Ovary (tissue), 9 donors: ENCODE results near the gene PAFAH1B2. TPM values are rescaled to one million over a fixed set of nuclear protein-coding genes. Genes with fewer than 3 reads are reported as not detected.

Experiments used
- DNase-seq, 5 donors: peaks; one replicate each; pipeline ENCODE4 v3.0.0-alpha.2; 2019 to 2020
- H3K27ac ChIP-seq, 2 donors: fragments of 200-600 bp; one replicate each; pipeline versions ENCODE4 v1.5.1 to v1.8.0; 2019 to 2022
- H3K27me3 ChIP-seq: fragments of 200-600 bp; one replicate; pipeline ENCODE4 v1.8.0; 2022
- H3K36me3 ChIP-seq: fragments of 200-600 bp; sonication (generic); one replicate; pipeline ENCODE4 v1.5.1; 2019
- H3K4me1 ChIP-seq: one replicate; pipeline ENCODE4 v1.8.1; 2013; ENCODE audit warnings: mild to moderate bottlenecking, moderate library complexity; ENCODE audit not compliant: insufficient read depth
- H3K4me3 ChIP-seq: fragments of 200-600 bp; sonication (generic); one replicate; pipeline ENCODE4 v1.5.1; 2017
- H3K9me3 ChIP-seq, 2 donors: fragments of 200-600 bp in 1 of 2; sonication (generic) in 1 of 2; one replicate each; pipeline versions ENCODE4 v1.5.1 to v1.8.1; 2013 to 2019; ENCODE audit warnings: mild to moderate bottlenecking in 1 of 2, moderate library complexity in 1 of 2
- CTCF ChIP-seq, 3 donors: fragments of 450-650 bp in 2 of 3; fragments of 200-600 bp in 1 of 3; IDR thresholded peaks; one replicate each; pipeline versions ENCODE4 v1.5.1 to v1.8.0; 2016 to 2022; ENCODE audit warnings: antibody characterized with exemption in 3 of 3, mild to moderate bottlenecking in 1 of 3
- EP300 ChIP-seq: sonication (generic); formaldehyde crosslinking; IDR thresholded peaks from one replicate; pipeline ENCODE4 v1.6.1; 2017; ENCODE audit warnings: antibody characterized with exemption
- POLR2A ChIP-seq: fragments of 450-650 bp; IDR thresholded peaks from one replicate; pipeline ENCODE4 v1.6.1; 2017; ENCODE audit warnings: antibody characterized with exemption, mild to moderate bottlenecking, moderate library complexity
- WGBS, 3 donors: extraction: QIAGEN DNeasy Blood & Tissue Kit in 1 of 3; methylation state at CpG; one replicate each; pipeline versions ENCODE4 v1.1.5 to v1.1.7; 2013 to 2017; 5-methylcytosine and 5-hydroxymethylcytosine counted together
- intact Hi-C, 4 donors: fragments of 100-400 bp; cut with DNase I; formaldehyde crosslinking; loops; one replicate each; pipeline versions ENCODE4 v1.11.0 to v1.15.1; 2022 to 2023
- polyA plus RNA-seq, 2 donors: library from polyadenylated mRNA; stranded (reverse); fragments of 200-250 nt in 1 of 2; fragments of 350-450 nt in 1 of 2; fragmentation: Illumina TruSeq in 1 of 2; extraction: RNeasy Lipid Tissue Mini Kit (QIAGEN cat#74804) in 1 of 2; gene quantifications; one replicate each; pipeline ENCODE4 v1.2.3, GENCODE V29; 2013 to 2014
- total RNA-seq, 7 donors: library from RNA; depleted of rRNA in 2 of 7; stranded (reverse); fragments of >200 nt in 2 of 7; fragmentation: NEBNext Ultra II Directional in 3 of 7; extraction: Animal tissue kit (Norgen Biotek cat#: 25700) in 3 of 7; gene quantifications; one replicate each; pipeline versions ENCODE4 v1.1.0 to v1.2.4, GENCODE V29; 2016 to 2023
- donor health status: DM: no; HTN: no; CAD: no; lungs with moderate emphysema.
- donor health status: DM: no; HTN: no; CAD: no.
- donor health status: Bipolar disorder and iron deficiency.
- donor health status: DM: yes; HTN: yes; CAD: no.
- donor health status: DM: no; HTN: no; CAD: no.
- donor health status: DM: yes; HTN: yes; CAD: no.

PAFAH1B2 gene
- total and polyA plus RNA-seq, 9 donors = 23.0 to 95.6 (median 75.5) TPM

- Histone ChIP-seq H3K27ac (no peak overlapping the region), H3K27me3 (no peaks in the 10 kb centered on the region), H3K4me3 (no peak overlapping the region), H3K36me3 (no peaks in the 10 kb centered on the region), H3K9me3 (no peaks in the 10 kb centered on the region), H3K4me1 (peaks cover 3% of the 10 kb centered on the region)
- no peak for DNase-seq
- TF ChIP-seq POLR2A (no peak), EP300 (no peak), CTCF (IDR thresholded peaks at IDR 0.05) (no peak)
- intact Hi-C loops = no loop called here
- WGBS, 3 donors = 94 to 98% (median 97%) methylated on average over 3 of the region's 3 CpGs
These were observed 66.5 kb downstream of the PAFAH1B2 start for GRCh38 chr11:117210620-117211019.

DNA sequence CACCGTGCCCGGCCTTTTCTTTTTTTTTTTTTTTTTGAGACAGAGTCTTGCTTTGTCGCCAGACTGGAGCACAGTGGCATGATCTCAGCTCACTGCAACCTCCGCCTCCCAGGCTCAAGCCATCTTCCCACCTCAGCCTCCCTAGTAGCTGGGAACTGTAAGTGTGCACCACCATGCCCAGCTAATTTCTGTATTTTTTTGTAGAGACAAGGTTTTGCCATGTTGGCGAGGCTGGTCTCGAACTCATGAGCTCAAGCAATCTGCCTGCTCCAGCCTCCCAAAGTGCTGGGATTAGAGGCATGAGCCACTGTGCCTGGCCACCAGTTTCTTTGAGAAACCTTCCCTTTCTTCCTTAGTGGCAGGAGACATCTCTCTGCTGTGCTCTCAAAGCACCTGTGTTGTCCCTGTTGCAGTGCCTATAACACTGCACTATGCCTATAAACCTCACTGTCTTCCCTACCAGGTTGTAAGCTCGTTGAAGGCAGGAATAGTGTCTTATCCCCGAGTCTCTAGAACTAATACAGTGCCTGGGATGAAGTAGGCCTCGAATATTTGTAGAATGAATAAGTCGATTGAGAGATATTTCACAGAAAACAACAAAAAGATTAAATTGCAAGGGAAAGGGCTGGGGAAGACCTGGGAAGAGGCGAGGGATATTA, 68.7 kb downstream of the PAFAH1B2 start:
- H3K9me3 ChIP-seq = no peaks in the 10 kb centered on the region
- intact Hi-C loops = no loop called here
- peak in 1 of 5 donors; percentile 10 for DNase-seq
- no peaks in the 10 kb centered on the region for H3K27me3 ChIP-seq
- H3K4me1 ChIP-seq = peaks cover 10% of the 10 kb centered on the region
- WGBS, 3 donors = 94 to 96% (median 94%) methylated on average over 11 of the region's 11 CpGs
- no peak for TF ChIP-seq EP300
- no peak for TF ChIP-seq CTCF (IDR thresholded peaks at IDR 0.05)
- no peak for TF ChIP-seq POLR2A
- no peak overlapping the region for H3K4me3 ChIP-seq
- H3K36me3 ChIP-seq = no peaks in the 10 kb centered on the region
- H3K27ac ChIP-seq = no peak overlapping the region

DNA sequence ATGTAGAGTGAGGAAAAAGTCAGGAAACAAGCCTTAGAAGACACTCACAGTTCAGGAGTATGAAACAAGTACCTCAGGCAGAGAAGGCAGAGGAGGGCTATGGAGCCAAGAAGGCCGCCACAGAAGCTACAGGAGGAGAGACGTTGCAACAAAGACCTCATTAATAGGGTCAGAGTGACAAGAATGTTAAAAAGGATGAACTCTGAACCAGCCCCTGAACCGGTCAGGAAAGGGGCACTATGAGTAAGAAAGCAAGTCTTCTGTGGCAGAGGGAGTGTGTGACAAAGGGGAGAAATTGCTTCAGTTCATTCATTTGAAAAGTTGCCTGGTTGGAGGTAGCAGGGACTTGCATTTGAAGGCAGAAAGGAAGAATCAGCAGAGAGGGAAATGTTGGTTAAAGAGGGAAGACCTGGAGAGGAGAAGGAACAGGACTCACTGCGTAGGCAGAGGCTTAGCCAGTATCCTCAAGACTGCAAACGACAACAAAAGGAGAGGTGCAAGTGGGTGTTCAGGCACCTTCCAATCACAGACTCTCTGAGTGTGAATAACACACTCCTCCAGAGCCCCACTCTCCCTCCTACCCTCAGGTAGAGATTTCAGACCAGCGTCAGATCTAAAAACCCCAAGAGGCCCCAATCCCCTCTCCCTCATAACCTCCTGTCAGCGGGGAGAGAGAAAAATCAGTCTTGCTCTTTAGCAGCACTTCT, 70.5 kb downstream of the PAFAH1B2 start:
- H3K27ac ChIP-seq = no peak overlapping the region
- peaks cover 24% of the 10 kb centered on the region for H3K4me1 ChIP-seq
- H3K27me3 ChIP-seq = no peaks in the 10 kb centered on the region
- TF ChIP-seq POLR2A (no peak), EP300 (no peak), CTCF (IDR thresholded peaks at IDR 0.05) (no peak)
- H3K4me3 ChIP-seq = no peak overlapping the region
- 83 to 88% (median 86%) methylated on average over 7 of the region's 7 CpGs for WGBS, 3 donors
- no peak for DNase-seq
- H3K36me3 ChIP-seq = no peaks in the 10 kb centered on the region
- intact Hi-C loops = no loop called here
- no peaks in the 10 kb centered on the region for H3K9me3 ChIP-seq

GRCh38 chr11:117217141-117218084, 73.3 kb downstream of the PAFAH1B2 start:
- H3K9me3 ChIP-seq = no peaks in the 10 kb centered on the region
- intact Hi-C loops = loop anchor here in 1 of 4 donors (2.0 kb wide), 1 partner anchor 19 kb away; the partner anchor contains the start of gene TAGLN
- no peak for TF ChIP-seq CTCF (IDR thresholded peaks at IDR 0.05)
- TF ChIP-seq EP300 = peak; percentile 87
- DNase-seq = peak in 3 of 5 donors; percentile 24 to 37 (median 29)
- peaks cover 44% of the 10 kb centered on the region for H3K4me1 ChIP-seq
- no peaks in the 10 kb centered on the region for H3K36me3 ChIP-seq
- H3K27ac ChIP-seq = peak overlapping the region; percentile 78 to 86
- no peak overlapping the region for H3K4me3 ChIP-seq
- H3K27me3 ChIP-seq = no peaks in the 10 kb centered on the region
- WGBS, 3 donors = 24 to 29% (median 24%) methylated on average over 11 of the region's 11 CpGs
